Stromal cell of bone marrow (primary cell): Measurements from ENCODE around the gene CPN1.
"Not testable (repeated sequence)": the region's sequence is repeated elsewhere in the genome, so short reads cannot be mapped to it uniquely, and the experiment has no call there.

Source experiments
- DNase-seq: peaks from one replicate; pipeline ENCODE4 v3.0.0-alpha.2; 2012; ENCODE audit warnings: low read depth

The CPN1 gene

DNA sequence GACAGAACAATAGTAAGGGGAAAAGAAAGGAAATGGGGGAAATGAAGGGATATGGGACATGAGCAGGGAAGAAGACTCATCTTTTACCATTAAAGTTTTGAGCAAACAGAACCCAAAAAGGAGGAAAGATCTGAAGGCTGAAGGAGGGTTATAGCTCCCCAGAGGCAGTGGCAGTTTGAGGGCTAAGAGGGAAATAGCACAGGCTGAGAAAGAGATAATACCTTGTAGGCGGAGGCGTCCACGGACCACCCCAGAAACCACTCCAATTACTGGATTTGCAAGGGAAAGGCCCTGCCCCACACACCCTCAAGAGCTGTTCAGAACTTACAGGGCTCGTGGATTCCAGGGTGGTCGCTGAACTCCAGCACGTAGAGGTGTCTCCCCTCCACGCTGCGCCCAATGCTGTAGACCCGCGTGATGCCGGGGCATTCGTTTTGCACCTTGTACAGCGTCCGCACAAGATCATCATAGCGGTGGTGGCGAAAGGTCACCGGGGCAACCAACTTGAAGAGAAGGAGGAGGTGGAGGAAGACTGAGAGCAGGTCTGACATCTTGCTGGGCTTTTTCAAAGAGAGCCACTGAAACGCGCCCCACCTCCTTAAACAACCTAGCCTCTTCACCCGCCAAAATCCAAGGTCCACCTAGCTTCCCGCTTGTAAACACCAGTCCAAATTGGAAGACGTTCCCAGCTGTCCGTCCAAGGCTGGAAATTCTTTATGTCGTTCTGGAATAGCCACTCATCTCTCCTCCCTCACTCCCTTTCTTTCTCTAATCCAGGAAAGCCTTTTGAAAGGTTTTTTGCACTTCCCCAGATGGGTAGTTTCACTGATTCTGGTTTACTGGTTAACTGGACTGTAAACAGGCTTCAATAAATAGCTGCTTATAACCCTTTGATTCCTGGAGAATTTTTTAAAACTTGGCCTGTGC is at the start of gene CPN1:
Gene CPN1 (minus strand): TSS at position 795 of the 927 bp plus-strand sequence. CDS start 244 bp downstream, at position 551.
- no peak for DNase-seq

DNA sequence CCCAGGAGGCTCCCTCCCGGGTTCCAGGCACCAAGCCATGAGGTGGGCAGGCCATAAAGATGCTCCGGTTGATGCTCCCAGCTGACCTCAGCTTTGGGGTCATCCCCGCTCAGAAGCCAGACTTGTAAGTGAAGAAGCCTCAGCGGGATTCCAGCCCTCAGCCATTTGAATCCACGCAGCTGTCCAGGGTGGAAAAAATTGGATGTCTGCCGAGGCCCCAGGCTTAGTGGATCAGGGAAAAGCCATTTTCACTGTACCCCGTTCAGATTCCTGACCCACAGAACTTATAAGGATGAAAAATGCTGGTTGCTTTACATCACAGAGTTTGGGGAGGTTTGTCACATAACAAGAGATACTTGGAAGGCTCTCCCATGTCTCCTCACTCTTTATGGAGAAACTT is 49.2 kb upstream of the CPN1 start:
- DNase-seq = no peak

DNA sequence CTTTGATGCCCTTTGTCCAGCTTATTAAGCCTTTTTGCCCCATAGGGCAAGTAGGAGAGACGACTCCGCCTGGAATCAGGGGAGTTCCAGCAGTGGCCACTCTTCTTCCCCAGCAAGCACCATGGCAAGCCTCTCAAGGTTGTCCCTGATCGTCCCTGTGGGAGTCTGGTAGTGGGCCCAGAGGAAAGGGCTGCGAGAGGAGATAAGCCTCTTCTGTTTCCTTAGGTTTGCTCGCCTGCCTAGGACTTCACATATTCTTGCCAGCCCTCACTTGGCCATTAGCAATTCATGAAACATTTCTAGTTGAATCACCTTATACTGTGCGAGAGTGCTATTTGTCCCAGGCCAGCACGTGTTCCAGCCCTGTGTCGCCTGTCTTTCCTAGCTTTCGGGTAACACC is 47.8 kb upstream of the CPN1 start:
- DNase-seq = no peak

DNA sequence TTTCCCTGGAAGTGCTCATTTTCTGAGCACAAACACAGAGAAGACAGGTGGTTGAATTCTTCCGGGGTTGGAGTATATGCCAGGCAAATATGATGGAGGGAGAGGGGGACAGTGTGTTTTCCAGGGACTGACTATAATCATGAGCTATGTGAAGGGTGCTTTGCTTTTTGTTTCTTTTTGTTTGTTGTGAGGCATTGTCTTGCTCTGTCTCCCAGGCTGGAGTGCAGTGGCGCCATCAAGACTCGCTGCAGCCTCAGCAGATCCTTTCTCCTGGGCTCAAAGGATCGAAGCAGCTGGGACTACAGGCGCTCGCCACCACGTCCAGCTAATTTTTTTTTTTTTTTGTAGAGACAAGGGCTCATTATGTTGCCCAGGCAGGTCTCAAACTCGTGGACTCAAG is 47.3 kb upstream of the CPN1 start:
- no peak for DNase-seq

DNA sequence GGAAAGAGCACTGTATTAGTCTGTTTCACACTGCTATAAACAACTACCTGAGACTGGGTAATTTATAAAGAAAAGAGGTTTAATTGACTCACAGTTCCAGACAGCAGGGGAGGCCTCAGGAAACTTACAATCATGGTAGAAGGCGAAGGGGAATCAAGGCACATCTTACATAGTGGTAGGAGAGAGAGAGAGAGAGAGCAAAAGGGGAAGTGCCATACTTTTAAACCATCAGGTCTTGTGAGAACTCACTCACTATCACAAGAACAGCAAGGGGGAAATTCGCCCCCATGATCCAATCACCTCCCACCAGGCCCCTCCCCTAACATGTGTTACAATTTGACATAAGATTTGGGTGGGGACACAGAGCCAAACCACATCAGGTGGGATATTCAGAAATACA is 43.7 kb upstream of the CPN1 start:
- not testable (repeated sequence) for DNase-seq

DNA sequence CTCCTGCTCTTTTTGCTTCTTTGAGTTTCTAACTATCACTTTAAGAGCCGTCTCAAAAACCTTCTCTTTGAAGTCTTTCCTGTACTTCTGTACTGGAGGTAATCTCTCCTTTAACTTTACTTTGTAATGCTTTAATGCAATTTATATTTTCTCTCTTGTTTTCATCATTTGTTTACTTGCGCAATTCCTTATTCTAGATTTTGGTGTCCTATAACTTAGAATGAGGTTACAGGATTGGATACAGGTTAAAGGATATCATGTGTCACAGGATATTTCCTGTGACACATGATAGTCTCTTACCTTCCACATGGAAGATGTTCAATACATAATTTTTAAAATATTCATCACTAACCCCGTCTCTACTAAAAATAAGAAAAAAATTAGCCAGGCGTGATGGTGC is 42.4 kb upstream of the CPN1 start:
- DNase-seq = no peak

DNA sequence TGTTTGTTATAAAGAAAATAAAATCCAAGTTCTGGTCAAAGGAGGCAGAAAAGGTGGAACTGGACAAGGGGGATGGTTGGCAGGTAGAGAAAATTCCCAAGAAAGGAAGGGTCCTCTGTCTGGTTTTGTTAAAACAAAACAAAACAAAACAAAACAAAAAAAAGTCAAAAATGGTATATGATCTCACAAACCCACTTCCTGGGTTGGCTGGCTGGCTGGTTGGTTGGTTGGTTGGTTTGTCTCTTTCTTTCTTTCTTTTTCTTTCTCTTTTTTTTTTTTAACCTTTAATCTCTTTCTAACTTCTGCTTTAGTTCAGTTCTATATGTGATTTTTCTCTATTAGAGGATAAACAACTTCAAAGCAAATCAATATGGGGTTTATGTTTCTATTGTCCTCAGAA is 41.1 kb upstream of the CPN1 start:
- DNase-seq = no peak

DNA sequence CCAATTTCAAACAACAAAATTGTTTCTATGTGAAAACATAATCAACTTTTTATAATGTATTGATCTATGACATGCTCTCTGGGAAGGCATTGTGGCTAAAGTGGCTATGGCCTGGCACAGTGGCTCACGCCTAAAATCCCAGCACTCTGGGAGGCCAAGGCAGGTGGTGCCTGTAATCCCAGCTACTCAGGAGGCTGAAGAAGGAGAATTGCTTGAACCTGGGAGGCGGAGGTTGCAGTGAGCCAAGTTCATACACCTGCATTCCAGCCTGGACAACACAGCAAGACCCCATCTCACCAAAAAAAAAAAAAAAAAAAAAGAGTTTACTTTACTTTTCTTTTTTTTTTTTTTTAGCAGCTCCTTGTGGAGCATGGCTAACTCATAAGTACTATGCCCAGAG is 38.9 kb upstream of the CPN1 start:
- DNase-seq = no peak

DNA sequence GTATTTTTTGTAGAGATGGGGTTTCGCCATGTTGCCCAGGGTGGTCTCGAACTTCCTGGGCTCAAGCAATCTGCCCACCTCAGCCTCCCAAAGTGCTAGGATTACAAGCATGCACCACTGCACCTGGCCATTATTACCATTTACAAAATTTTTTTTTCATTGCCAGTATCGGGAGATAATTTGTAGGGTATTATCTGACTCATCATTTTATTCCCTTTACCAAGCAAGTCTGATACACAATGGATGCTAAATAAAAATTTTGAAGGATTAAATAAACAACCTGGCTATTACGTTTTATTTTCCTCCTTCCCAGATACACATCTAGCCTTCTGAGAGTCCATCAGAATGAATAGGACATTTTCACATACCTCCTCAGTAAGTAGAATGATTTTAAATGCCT is 38.1 kb upstream of the CPN1 start:
- no peak for DNase-seq

DNA sequence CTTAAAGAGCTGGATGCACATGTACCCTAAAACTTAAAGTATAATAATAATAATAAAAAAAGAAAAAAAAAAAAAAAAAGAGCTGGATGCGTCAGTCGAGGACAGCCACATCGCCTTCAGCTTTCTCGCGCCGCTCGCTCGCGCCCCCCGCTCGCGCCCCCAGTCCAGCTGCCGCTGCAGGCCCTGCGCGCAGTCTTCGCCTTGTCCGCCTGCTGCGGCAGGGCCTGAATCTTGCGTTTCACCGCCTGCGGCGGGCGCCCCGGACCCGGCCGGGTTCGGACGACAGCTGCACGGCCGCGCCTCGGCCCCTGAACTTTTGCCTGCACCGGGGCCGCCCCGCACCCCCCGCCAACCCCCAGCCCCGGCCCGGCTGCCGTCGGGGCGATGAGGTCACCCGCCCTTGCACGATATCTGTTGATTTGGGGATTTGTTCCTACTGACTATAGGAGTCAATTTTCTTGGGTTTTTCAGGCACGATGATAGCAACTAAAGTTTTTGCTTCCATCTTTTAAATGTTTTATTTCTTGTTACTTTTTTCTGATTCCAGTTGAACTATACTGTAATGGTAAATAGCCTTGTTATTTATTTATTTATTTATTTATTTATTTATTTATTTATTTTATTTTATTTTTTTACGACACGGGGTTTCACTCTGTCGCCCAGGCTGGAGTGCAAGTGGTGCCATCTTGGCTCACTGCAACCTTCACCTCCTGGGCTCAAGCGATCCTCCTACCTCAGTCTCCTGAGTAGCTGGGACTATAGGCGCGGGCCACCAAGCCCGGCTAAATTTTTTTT is 33.5 kb upstream of the CPN1 start:
- no peak for DNase-seq

DNA sequence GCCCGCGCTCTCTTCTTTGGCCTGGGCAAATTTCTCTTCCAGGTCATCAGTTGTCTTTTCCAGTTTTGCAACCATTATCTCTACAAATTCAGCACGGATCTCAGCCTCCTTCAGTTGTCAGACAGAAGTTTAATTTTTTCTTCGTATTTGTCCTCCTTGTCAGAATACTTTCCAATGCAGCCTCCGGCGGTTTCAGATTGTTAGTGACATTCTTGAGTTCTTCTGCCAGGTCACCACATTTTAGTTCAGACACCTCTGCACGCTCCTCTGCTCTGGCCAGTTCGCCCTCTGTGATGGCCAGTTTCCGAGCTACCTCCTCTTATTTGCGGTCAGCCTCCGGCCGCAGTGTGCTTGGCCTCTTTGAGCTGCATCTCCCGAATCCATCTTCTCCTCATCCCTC is 32.8 kb upstream of the CPN1 start:
- no peak for DNase-seq

DNA sequence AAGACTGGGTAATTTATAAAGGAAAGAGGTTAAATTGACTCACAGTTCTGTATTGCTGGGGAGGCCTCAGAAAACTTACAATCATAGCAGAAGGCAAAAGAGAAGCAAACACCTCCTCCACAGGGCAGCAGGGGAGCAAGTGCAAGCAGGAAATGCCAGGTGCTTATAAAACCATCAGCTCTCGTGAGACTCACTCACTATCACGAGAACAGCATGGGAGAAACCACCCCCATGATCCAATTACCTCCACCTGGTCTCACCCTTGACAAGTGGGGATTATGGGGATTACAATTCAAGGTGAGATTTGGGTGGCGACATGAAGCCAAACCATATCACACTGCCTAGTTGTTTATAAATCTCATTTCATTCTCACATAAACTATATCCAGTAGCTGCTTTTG is 28.0 kb upstream of the CPN1 start:
- no peak for DNase-seq

DNA sequence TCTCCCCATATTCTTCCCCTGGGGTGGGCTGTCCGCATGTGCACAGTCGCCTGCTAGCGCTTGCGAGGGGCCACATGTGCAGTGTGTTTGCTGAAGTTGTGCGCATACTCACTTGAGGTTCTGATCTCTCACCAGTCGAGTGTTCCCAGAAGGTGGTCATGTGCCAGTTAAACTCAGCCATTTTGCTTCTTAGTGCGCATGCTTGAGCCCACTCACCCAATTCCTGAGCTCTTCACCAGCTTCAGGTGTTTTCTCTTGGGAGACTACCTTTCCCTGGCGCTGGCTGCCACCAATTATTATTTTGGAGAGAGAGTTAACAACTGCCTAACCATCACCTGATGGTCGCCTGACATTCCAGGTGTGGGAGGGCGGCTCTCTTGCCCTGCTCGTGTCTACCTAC is 25.2 kb upstream of the CPN1 start:
- no peak for DNase-seq

DNA sequence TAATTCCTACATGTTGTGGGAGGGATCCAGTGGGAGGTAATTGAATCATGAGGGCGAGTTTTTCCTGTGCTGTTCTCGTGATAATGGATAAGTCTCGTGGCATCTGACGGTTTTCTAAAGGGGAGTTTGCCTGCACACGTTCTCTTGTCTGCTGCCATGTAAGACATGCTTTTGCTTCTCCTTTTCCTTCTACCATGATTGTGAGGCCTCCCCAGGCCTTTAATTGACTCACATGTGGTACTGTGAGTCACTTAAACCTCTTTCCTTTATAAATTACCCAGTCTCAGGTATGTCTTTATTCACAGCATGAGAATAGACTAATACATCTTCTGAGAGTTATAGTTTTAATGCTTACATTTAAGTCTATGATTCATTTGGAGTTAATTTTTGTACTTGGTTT is 22.6 kb upstream of the CPN1 start:
- DNase-seq = no peak

DNA sequence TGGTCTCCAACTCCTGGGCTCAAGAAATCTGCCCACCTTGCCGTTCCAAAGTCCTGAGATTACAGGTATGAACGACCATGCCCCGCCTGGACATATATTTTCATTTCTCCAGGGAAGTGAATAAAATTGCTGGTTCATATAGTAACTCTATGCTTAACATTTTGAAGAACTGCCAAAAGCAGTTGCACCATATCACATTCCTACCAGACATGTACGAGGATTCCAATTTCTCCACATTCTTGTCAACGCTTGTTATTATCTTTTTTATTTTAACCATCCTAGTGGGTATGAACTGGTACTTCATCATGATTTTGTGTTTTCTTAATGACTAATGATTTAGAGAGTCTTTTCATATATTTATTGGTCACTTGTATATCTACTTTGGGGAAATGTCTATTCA is 21.9 kb upstream of the CPN1 start:
- no peak for DNase-seq

DNA sequence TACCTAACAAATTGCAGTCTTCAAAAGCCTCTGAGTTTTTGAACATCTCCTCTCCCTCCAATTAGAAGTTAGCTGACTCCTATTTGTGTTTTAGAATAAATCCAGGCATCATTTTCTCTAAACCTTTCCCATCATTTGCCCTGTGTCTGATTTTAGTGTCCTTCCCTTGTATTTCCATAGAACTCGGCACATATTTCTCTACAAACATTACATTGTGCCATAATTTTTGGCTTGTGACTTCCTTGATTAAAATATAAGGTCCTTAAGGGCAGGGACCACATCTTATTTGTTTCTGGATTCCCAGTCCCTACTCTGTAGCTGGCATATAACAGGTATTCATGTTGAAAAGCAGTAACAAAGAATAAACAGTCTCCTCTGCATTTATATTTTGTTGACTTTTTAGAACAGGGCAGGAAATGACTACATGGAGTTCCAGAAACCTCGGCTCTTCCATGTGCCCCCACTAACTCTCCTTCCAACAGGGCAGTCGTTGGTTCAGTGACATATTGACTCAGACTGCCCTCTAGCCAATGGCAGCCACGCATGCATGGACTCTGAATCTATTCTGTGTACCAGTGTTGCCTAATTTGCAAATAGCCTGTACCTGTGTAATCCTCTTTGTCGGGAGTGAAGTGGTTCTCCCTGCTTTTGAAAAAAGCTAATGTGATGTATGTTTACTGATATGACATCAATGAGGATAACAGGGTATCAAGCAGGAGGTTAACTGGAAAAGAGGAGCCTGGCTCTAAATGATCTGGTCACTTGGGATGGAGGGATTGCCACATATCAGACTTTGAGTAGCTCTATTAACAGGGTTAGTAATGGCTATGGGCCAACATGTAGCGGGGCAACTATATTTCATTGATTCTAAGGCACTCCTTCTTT is 19.8 kb upstream of the CPN1 start:
- no peak for DNase-seq

DNA sequence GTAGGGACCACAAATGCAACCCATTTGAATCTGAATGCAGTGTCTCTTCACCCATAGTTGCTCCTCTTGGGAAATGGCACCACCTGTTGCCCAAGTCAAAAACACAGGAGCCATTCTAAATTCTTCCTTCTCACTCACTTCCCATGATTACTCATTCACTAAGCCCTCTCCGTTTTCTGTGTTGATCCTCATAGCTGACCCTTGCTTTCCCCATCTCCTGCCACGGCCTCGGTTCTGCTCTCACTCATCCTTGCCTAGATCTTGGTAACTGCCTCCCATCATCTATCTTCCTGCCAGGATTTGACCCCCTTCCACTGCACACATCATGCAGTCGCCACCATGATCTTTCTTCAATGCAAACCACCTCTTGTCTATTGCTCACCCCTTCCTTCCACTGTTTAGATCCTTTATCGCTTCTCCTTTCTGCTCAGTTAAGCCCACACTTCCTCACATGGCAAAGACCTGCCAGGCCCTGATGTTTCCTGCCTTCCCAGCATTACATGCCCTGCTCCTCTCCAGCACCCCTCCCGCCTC is 19.0 kb upstream of the CPN1 start:
- no peak for DNase-seq

DNA sequence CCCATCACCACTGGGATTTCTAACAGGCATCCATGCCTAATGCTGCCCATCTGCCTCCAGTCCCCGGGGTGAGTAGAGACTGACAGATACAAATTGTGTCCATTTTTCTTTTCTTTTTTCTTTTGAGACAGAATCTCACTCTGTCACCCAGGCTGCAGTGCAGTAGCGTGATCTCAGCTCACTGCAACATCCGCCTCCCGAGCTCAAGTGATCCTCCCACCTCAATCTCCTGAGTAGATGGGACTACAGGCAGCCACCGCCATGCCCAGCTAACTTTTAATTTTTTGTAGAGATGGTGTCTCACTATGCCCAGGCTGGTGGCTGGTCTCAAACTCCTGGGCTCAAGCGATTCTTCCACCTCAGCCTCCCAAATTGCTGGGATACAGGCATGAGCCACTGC is 7.6 kb upstream of the CPN1 start:
- DNase-seq = no peak

DNA sequence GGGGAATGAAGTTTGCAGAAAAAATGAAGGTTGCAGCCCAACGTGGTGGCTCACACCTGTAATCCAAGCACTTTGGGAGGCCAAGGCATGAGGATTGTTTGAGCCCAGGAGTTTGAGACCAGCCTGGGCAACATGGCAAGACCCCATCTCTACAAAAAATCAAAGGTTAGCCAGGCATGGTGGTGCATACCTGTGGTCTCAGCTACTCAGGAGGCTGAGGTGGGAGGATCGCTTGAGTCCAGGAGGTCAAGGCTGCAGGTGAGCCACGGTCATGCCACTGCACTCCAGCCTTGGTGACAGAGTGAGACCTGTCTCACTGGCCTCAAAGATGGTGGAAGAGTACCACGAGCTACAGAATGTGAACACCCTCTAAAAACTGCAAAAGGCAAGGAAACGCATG is 5.0 kb upstream of the CPN1 start:
- not testable (repeated sequence) for DNase-seq

DNA sequence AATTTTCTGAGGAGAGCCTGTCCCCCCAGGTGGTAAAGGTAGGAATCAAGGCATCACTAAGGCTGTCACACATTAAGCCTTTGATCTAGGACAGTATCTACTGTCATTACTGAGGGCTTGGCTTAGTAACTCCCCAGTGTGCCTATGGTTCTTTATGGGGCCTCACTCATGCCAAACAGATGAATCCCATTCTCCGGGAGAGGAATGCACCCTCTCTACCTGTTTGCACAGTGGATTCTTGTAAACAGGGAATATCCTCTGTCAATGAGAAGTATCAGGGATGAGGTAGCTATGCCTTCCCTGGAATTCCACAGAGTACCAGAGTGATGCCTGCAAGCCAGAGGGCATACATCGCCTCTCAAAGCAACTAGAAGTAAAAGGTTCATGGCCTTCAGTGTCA is 3.9 kb upstream of the CPN1 start:
- no peak for DNase-seq

DNA sequence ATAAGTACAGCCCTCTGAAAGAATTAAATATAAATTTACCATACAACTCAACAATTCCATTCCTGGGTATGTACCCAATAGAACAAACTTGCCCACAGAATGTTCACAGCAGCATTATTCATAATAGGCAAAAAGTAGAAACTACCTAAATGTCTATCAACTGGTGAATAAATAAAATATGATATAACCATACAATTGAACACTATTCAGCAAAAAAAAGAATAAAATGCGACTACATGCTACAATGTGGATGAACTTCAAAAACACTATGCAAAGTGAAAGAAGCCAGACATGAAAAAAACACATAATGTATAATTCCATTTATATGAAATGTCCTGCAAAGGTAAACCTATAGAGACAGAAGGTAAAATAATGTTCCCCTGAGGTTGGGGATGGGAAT is 2.0 kb upstream of the CPN1 start:
- DNase-seq = no peak

DNA sequence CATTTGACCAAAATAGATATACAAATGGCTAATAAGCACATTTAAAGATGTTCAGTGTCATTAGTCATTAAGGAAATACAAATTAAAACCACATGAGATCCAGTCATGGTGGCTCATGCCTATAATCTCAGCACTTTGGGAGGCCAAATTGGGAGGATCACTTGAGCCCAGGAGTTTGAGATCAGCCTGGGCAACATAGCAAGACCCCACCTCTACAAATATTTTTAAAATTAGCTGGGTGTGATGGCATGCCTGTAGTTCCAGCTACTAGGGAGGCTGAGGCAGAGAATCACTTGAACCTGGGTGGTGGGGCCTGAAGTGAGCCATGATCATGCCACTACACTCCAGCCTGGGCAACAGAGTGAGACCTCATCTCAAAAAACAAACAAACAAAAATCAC is 607 bp upstream of the CPN1 start:
- DNase-seq = not testable (repeated sequence)
